ENCODE results near the gene SRRT. TPM values are rescaled to one million over a fixed set of nuclear protein-coding genes. Genes with fewer than 3 reads are reported as not detected.

The SRRT gene, protein sequence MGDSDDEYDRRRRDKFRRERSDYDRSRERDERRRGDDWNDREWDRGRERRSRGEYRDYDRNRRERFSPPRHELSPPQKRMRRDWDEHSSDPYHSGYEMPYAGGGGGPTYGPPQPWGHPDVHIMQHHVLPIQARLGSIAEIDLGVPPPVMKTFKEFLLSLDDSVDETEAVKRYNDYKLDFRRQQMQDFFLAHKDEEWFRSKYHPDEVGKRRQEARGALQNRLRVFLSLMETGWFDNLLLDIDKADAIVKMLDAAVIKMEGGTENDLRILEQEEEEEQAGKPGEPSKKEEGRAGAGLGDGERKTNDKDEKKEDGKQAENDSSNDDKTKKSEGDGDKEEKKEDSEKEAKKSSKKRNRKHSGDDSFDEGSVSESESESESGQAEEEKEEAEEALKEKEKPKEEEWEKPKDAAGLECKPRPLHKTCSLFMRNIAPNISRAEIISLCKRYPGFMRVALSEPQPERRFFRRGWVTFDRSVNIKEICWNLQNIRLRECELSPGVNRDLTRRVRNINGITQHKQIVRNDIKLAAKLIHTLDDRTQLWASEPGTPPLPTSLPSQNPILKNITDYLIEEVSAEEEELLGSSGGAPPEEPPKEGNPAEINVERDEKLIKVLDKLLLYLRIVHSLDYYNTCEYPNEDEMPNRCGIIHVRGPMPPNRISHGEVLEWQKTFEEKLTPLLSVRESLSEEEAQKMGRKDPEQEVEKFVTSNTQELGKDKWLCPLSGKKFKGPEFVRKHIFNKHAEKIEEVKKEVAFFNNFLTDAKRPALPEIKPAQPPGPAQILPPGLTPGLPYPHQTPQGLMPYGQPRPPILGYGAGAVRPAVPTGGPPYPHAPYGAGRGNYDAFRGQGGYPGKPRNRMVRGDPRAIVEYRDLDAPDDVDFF
- total RNA-seq (100 to 1,000 TPM in 1 of 2 donors, 10 to 100 TPM in 1; 58.5 to 120 TPM), polyA plus RNA-seq (10 to 100 TPM; 76.1 to 79.8 TPM)
- long read RNA-seq, donor 1, partial matches to known transcripts, result 7 of 17 reads
- long read RNA-seq, donor 1, other reads (novel, unspliced or antisense), result 0 of 17 reads
- long read RNA-seq, donor 2, partial matches to known transcripts, result 7 of 22 reads
- long read RNA-seq, donor 2, other reads (novel, unspliced or antisense), result 5 of 22 reads
- long read RNA-seq, donor 3, partial matches to known transcripts, result 10 of 11 reads
- long read RNA-seq, donor 3, other reads (novel, unspliced or antisense), result 0 of 11 reads
- long read RNA-seq, donor 4, partial matches to known transcripts, result 5 of 10 reads
- long read RNA-seq, donor 4, other reads (novel, unspliced or antisense), result 0 of 10 reads
- long read RNA-seq, donor 5, partial matches to known transcripts, result 26 of 38 reads
- long read RNA-seq, donor 5, other reads (novel, unspliced or antisense), result 0 of 38 reads

- DNase-seq (peak; percentile 99 to 100 (median 99)), ATAC-seq (ENCODE audit: insufficient read depth, low FRiP score) (peak; percentile 98)
- H3K4me3 ChIP-seq, result peak within 1 kb of the TSS; percentile 96
- H3K27me3 ChIP-seq (ENCODE audit: control insufficient read depth in 3 of 3, insufficient read depth in 3 of 3, low read length in 2 of 3), result no peaks in the 10 kb centered on the region
- peak within 1 kb of the TSS; percentile 57 to 94 for H3K9ac ChIP-seq (ENCODE audit: insufficient read depth in 1 of 2, low read length in 2 of 2)
- peak within 1 kb of the TSS; percentile 92 to 98 for H3K27ac ChIP-seq (ENCODE audit: low read depth in 1 of 2, low read length in 1 of 2)
- TF ChIP-seq, protein P1, sequence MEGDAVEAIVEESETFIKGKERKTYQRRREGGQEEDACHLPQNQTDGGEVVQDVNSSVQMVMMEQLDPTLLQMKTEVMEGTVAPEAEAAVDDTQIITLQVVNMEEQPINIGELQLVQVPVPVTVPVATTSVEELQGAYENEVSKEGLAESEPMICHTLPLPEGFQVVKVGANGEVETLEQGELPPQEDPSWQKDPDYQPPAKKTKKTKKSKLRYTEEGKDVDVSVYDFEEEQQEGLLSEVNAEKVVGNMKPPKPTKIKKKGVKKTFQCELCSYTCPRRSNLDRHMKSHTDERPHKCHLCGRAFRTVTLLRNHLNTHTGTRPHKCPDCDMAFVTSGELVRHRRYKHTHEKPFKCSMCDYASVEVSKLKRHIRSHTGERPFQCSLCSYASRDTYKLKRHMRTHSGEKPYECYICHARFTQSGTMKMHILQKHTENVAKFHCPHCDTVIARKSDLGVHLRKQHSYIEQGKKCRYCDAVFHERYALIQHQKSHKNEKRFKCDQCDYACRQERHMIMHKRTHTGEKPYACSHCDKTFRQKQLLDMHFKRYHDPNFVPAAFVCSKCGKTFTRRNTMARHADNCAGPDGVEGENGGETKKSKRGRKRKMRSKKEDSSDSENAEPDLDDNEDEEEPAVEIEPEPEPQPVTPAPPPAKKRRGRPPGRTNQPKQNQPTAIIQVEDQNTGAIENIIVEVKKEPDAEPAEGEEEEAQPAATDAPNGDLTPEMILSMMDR (IDR thresholded peaks at IDR 0.05; ENCODE audit: control extremely low read depth, extremely low read depth), result peak; percentile 3
- peaks cover 3 to 20% (median 12%) of the 10 kb centered on the region in 5 donors for H3K4me1 ChIP-seq (ENCODE audit: control insufficient read depth in 5 of 5, insufficient read depth in 5 of 5, low read length in 5 of 5)
- WGBS, 2 donors, result 3 to 5% methylated on average over 68 to 79 of the region's 79 CpGs
- H3K9me3 ChIP-seq (ENCODE audit: control insufficient read depth in 4 of 4, insufficient read depth in 3 of 4, low read length in 3 of 4), result no peaks in the 10 kb centered on the region
- H3K36me3 ChIP-seq (ENCODE audit: control insufficient read depth in 4 of 4, insufficient read depth in 4 of 4, low read length in 4 of 4), result peaks cover 2 to 35% (median 28%) of the 10 kb centered on the region in 4 donors
Observed at GRCh38 chr7:100874577-100875355, at the start of gene SRRT. SRRT (plus strand) TSS chr7:100875103; CDS start chr7:100875591, 488 bp downstream.

DNA sequence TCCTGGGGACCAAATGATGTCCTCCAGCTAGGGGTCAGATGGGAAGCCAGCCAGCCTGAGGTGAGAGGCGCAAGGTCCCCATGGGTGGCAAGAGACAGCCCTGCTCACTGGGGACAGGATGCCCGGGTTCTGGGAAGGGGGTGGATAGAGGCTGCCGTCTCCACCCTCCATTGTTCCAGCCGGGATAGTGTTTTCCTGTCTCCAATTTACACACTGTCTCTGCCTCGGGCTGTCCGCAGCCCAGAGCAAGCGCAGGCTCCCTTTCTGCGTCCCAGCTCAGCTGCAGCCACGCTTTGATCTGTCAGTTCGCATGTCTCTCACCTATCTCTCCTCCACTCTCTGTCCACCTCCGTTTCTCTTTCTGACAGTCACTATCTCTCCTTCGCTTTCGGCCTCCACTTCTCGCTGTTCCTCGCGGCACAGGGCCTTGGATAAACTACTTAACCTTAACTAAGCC, 49.7 kb upstream of the SRRT start:
- ATAC-seq (ENCODE audit: insufficient read depth, low FRiP score) (no peak), DNase-seq (peak in 1 of 3 donors; percentile 46)
- 39 to 70% methylated on average over 14 to 16 of the region's 16 CpGs for WGBS, 2 donors
- no peaks in the 10 kb centered on the region for H3K27me3 ChIP-seq (ENCODE audit: control insufficient read depth in 3 of 3, insufficient read depth in 3 of 3, low read length in 2 of 3)
- peak overlapping the region; percentile 76 to 94 for H3K27ac ChIP-seq (ENCODE audit: low read depth in 1 of 2, low read length in 1 of 2)
- peak overlapping the region in 1 of 2 donors; percentile 81 for H3K9ac ChIP-seq (ENCODE audit: insufficient read depth in 1 of 2, low read length in 2 of 2)
- H3K4me3 ChIP-seq, result peak overlapping the region; percentile 45
- H3K4me1 ChIP-seq (ENCODE audit: control insufficient read depth in 5 of 5, insufficient read depth in 5 of 5, low read length in 5 of 5), result peaks cover 0 to 31% (median 4%) of the 10 kb centered on the region in 5 donors
- TF ChIP-seq, protein P1 (IDR thresholded peaks at IDR 0.05; ENCODE audit: control extremely low read depth, extremely low read depth), result no peak
- H3K36me3 ChIP-seq (ENCODE audit: control insufficient read depth in 4 of 4, insufficient read depth in 4 of 4, low read length in 4 of 4), result peaks cover 0 to 22% (median 13%) of the 10 kb centered on the region in 4 donors
- no peaks in the 10 kb centered on the region for H3K9me3 ChIP-seq (ENCODE audit: control insufficient read depth in 4 of 4, insufficient read depth in 3 of 4, low read length in 3 of 4)

All from lung (tissue), 16 donors.